HG03442 (cell line): ENCODE measurements around the gene IQCN.

Source experiments
- ATAC-seq: cut with Tn5 transposase; IDR thresholded peaks from one replicate; pipeline ENCODE4 v1.9.1; 2021; ENCODE audit warnings: mild to moderate bottlenecking, moderate library complexity; ENCODE audit not compliant: unreplicated experiment

The IQCN gene

GRCh38 chr19:18234194-18234593 lies 40.1 kb downstream of the IQCN start:
- no peak for ATAC-seq

- no peak for ATAC-seq
Measured at GRCh38 chr19:18233224-18233825, 40.9 kb downstream of the IQCN start.

- no peak for ATAC-seq
Measured at GRCh38 chr19:18232540-18233223, 41.6 kb downstream of the IQCN start.

GRCh38 chr19:18231775-18232174 lies 42.5 kb downstream of the IQCN start:
- ATAC-seq, result no peak

- no peak for ATAC-seq
Measured at GRCh38 chr19:18230941-18231734, 43.1 kb downstream of the IQCN start.

- ATAC-seq, result no peak
Measured at GRCh38 chr19:18229915-18230314, 44.3 kb downstream of the IQCN start.

GRCh38 chr19:18229474-18229873 lies 44.8 kb downstream of the IQCN start:
- no peak for ATAC-seq

- ATAC-seq, result no peak
Measured at GRCh38 chr19:18227781-18228271, 46.4 kb downstream of the IQCN start.

- no peak for ATAC-seq
Measured at GRCh38 chr19:18226956-18227780, 47.1 kb downstream of the IQCN start.

- no peak for ATAC-seq
Measured at GRCh38 chr19:18225702-18226468, 48.4 kb downstream of the IQCN start, which contains the start of gene PDE4C. TSS of gene PDE4C (minus strand) at chr19:18226438. CDS start at chr19:18226415, 23 bp downstream.

- ATAC-seq, result no peak
Measured at GRCh38 chr19:18225355-18225701, 48.9 kb downstream of the IQCN start.

- peak; percentile 90 for ATAC-seq
Measured at GRCh38 chr19:18224525-18225354, 49.5 kb downstream of the IQCN start.

GRCh38 chr19:18223860-18224524 lies 50.3 kb downstream of the IQCN start:
- ATAC-seq, result no peak

GRCh38 chr19:18221815-18222725 lies 52.2 kb downstream of the IQCN start:
- no peak for ATAC-seq

- ATAC-seq, result no peak
Measured at GRCh38 chr19:18220632-18221275, 53.5 kb downstream of the IQCN start.

GRCh38 chr19:18219911-18220631 lies 54.2 kb downstream of the IQCN start:
- ATAC-seq, result no peak

GRCh38 chr19:18218600-18218999 lies 55.7 kb downstream of the IQCN start:
- no peak for ATAC-seq
